ENCODE results near the gene PHKB.

GRCh38 chr16:47460711-47461597 is at the start of gene PHKB, which contains the start of gene ITFG1:
- no peak for TF ChIP-seq SNAI2 (CRISPR knock-in tag; IDR thresholded peaks at IDR 0.05)
- TF ChIP-seq ISL1 (CRISPR knock-in tag; IDR thresholded peaks at IDR 0.05), result no peak
- no peak for TF ChIP-seq OSR1 (CRISPR knock-in tag; IDR thresholded peaks at IDR 0.05)
- TF ChIP-seq PPARA (CRISPR knock-in tag; IDR thresholded peaks at IDR 0.05; ENCODE audit: borderline replicate concordance), result no peak
- TF ChIP-seq ARNTL (CRISPR knock-in tag; IDR thresholded peaks at IDR 0.05; ENCODE audit: borderline replicate concordance, low read depth), result no peak
- no peak for TF ChIP-seq ZFP30 (CRISPR knock-in tag; IDR thresholded peaks at IDR 0.05)
- no peak for TF ChIP-seq CREB5 (CRISPR knock-in tag; IDR thresholded peaks at IDR 0.05; ENCODE audit: low read depth)

Data from SK-N-SH treated with all-trans-retinoic acid at 6 μM for 48 hours (cell line).